NCI-H2081 (cell line): ENCODE data around the gene ZNF30.
"Not testable (repeated sequence)": the region's sequence is repeated elsewhere in the genome, so short reads cannot be mapped to it uniquely, and the experiment has no call there.

Experiments
- DNase-seq, 2 experiments: peaks; one replicate each; lab custom pipeline; 2025; lab: John Stamatoyannopoulos, UW

ZNF30 gene

DNA sequence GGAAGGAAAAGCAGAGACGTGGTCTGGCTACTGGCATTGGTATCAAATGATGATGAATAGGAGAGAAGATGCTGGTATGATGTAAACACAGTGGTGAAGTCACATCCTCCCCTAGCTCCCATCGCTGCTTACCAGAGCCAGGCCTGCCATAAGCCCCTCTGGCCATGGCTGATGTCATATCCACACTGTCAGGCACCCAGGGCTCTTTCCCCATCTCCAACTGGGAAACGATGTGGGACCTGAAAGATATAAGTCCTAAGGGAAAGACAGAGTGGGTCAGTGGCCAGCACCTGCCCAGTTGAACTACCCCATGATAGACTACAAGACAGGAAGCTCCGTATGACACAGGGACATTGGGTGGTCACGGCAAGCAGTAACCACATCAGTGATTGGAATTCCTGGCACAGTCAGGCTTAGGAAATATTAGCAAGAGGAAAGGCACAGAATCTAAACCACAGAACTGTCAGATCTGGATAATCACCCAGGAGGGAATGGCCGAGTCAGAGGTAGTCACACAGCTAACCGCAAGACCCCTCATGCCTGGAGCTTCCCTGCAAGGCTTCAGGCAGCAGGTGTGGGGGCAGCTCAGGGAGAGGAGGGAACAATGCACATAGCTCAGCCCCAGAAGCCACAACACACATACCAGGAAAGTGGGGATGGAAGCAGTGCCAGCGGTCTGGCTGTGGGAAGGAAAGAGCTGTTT, 33.6 kb downstream of the ZNF30 start:
- no peak for DNase-seq

DNA sequence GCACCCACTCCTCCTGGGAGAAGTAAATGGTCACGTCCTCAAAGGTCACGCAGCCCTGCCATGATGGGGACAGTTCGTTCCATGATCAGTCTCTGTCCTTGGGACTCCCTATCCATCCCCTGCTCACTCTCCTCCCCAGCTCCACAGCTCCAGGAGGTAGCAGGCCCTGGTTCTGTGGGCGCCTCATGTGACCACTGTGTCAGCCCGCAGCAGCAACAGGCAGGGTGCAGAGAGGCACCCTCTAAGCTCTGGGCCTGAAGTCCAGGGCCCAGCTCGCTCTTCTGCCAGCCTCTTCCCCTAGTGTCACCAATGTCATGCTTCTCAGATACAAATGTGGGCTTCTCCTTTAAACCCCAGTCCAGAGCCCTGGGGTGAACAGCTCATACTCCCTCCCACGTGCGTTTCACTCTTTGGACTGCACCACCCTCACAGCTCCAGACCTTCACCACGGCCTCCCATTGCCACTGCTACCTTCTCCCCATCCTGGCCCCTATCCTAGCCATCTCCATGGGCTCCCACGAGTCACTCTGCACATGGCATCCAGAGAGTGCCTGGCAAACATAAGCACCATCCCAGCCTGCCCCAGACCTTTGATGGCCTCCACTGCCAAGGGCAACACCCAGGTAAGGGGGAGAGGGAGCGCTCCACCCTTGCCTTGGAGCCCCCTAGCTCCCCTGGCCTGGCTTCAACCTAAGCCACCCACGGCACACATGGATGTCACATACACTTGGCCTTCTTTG, 34.4 kb downstream of the ZNF30 start:
- DNase-seq = no peak

DNA sequence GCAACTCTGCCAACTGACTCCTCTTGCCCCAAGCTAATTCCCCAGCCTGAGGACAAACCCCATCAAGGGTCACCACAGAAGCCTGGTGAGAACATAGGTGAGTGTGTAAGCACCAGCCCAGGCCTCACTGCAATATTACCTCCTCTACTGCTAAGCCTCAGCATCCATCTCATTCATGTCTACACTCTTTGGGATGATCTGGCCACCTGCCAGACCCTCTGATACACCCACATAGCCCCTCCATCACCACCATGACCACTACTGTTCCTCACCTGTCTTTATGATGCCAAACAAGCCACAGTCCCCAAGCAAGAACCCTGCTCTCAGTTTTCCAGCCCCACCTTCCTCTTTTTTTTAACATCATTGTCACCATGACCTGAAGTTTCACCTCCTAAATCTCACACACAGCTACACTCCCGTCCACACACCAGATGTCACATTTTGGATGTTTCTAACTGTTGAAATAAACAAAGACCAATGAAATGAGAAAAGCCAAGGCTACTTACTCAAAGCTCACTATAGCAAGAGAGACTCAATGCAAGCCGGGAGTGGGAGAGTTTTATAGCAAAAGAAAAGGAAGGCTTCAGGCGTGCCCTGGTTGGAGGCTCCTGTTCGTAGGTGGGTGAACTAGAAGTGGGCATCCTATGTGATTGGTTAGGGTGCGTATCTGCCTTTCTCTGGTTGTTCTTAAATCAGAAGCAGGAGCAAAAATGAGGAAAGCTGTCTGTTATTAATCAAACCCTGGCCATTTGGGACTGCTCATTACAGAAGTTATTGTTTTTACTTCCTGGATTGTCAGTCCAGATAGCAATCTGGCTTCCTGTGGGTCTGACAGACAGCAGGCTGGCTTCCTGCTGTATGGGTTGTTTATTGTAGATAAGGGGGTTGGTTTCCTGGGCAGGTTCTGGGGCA, 35.3 kb downstream of the ZNF30 start:
- DNase-seq = no peak

DNA sequence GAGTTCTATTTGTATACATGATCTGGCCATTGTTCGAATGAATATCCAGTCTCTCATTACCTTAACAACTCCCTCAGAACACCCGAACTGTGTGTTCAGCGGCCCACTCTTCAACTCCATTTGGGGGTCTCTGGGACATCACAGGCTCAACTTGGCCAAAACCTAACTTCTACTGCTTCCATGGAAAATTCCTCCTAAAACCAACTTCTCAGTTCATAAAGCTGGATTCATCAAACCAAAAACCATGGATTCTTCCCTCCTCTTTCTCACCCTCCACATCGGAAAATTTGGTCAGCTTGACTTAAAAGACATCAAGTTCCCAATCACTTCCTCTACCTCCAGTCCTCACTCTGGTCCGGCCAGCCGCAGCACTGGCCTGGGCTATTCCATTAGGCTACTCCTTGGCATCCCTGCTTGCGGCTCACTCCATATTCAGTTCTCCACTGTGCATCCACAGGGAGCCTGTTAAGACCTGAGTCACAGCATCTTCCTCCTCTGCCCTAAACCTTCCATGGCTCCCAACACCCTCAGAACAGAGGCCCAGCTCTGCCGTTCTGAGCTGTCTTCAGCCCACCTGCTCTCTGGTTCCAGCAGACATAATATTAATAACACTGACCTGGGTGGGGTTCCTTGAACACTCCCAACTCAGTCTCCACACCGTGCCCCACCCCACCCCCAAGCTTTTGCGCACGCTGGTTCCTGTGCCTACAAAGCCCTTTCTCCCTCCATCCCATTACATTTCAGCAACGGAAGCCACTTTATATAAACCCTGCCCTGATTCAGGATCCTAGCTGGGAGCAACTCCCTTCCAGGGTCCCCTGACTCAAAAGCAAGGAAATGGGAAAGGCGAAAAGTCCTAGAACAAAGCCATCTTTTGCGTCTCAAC, 36.2 kb downstream of the ZNF30 start:
- DNase-seq = no peak

DNA sequence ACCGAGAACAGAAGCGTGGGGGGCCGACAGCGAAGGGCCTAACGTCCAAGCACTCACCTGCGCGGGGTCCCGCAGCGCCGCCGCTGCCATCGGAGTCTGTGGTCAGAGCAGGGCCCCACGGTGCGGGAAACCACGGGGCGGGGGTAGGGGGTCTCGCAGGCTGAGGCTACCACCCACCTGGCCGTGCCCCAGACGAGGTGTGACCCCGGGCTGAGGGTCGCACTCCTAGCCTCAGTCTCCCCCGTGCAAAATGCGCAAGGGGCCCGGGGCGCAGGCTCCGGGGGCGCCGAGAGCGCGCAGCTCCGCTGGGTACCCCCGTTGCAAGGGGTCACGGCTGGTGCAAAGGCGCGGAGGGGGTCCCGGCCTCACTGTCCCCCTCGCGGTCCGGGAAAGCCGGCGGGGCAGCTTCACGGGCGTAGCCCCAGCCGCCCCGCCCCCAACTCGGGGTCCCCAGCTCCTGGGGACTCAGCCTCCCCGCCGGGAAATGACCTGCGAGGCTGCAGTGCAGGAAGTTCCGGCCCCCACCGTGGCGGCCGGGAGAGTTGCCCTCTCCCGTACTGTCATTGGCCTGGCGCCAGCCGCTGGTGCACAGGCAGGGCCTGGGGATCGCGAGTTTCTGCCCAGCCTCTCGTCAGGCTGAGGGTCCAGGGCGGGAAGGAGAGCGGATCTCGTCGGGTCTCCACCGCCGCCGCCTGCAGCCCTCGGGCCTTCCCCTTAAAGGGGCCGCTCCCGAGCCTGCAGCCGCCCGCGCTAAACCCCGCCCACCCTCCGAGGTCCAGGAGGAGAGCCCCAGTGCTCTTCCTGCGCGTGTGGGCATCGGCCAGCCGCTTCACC, 37.1 kb downstream of the ZNF30 start, which contains the start of gene ZNF792:
TSS of gene ZNF792 (minus strand) at position 657 of the 834 bp plus-strand sequence. CDS start at position 90, 567 bp downstream.
- DNase-seq = peak; percentile 6 to 24

DNA sequence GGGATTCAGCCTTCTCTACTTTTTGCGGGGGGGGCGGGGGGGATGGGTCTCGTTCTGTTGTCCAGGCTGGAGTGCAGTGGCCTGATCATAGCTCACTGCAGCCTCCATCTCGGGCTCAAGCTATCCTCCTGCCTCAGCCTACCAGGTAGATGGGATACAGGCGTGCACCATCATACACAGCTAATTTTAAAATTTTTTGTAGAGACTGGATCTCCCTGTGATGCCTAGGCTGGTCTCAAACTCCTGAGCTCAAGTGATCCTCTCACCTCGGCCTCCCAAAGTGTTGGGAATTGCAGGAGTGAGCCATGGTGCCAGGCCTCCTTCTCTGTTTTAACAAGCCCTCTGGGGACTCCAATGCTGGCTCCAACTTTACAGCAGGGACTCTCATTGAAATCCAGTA, 37.9 kb downstream of the ZNF30 start:
- no peak for DNase-seq

DNA sequence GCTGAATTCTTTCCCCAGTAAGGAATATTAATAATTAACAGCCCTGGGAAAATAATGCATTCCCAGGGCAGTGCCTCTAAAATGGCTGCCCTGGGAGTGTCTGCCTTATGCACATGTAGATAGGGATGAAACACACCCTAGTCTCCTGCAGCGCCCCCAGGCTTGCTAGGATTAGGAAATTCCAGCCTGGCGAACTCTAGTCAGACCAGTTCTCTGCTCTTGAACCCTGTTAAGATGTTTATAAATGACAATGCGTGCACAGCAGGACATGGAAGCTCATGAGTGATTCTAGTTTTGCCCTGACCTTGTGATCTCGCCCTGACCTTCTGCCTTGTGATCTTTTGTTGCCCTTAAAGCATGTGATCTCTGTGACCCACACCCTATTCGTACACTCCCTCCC, 38.8 kb downstream of the ZNF30 start:
- not testable (repeated sequence) for DNase-seq

DNA sequence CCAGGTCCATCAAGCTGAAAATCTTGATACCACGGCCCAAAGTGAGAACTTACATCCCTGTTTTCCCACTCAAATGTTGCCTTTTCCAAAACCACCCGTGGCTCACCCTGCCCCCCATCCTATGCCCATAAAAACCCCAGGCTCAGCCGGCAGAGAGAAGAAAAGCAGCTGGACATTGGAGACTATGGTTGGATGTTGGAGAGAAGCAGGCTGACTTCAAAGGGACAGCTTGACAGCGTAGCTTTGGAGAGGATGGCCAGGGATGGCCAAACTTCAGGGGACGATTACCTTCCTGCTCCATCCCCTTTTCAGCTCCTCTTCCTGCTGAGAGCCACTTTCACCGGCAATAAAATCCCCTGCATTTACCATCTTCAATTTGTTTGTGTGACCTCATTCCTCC, 40.8 kb downstream of the ZNF30 start:
- no peak for DNase-seq

DNA sequence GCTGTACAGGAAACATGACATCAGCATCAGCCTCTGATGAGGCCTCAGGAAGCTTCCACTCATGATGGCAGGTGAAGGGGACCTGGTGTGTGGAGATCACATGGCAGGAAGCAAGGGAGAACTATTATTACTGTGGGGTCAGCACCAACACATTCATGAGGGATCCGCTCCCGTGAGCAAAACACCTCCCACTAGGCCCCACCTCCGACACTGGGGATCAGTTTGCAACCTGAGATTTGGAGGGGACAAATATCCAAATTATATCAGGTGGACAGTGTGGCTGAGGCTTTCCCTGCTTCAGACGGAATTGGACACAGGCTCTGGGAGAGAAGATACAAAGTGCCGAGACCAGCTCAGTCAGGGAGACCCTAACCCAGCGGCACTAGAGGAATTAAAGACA, 43.0 kb downstream of the ZNF30 start:
- DNase-seq = no peak

DNA sequence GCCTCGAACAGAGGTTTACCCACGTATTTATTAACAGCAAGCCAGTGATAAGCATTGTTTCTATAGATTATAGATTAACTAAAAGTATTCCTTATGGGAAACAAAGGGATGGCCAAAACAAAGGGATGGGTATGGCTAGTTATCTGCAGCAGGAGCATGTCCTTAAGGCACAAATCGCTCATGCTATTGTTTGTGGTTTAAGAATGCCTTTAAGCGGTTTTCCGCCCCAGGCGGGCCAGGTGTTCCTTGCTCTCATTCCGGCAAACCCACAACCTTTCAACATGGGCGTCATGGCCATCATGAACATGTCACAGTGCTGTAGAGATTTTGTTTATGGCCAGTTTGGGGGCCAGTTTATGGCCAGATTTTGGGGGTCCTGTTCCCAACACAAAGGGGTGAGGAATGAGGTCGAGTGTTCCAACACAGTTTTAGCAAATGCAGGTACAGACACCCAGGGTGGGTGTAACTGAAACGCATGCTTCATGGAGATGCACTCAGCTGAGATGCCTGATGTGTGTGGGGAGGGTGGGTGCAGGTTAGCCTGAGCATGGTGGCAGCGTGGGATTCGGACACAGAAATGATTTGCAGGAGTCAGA, 43.6 kb downstream of the ZNF30 start:
- not testable (repeated sequence) for DNase-seq

DNA sequence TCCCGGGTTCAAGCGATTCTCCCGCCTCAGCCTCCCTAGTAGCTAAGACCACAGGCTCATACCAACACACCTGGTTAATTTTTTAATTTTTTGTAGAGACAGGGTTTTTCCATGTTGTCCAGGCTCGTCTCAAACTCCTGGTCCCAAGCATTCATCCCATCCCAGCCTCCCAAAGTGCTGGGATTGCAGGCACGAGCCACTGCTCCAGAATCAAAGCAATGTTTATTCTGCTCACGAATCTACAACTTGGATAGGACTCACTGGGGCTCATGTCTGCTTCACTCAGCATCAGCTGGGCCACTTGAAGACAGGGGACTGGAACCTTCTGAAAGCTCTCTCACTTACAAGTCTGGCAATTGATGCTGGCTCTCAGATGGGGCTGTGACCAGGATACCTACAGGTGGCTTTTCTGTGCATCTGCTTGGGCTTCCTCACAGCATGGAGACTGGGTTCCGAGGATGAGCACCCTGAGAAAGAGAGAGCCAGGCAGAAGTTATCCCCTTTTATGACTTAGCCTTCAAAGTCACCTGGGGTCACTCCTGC, 45.5 kb downstream of the ZNF30 start:
- DNase-seq = no peak

DNA sequence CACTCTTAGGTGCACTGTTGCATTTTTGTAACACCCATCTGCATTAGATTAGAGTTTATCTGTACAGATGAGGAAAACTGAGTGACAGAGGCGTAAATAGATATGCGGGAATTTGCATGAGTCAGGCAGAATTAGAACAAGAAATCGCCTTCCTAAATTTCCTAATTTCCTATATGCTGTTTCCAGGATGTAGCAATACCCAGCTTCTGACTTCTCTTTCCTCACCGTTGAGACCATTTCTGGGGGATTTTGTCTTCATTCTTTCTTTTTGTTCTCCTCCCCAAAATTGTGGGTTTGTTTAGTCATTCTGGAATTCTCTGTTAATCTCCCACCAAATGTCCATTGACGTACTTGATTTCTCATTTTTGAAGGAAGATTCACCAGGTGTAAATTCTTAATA, 47.9 kb downstream of the ZNF30 start:
- DNase-seq = no peak

DNA sequence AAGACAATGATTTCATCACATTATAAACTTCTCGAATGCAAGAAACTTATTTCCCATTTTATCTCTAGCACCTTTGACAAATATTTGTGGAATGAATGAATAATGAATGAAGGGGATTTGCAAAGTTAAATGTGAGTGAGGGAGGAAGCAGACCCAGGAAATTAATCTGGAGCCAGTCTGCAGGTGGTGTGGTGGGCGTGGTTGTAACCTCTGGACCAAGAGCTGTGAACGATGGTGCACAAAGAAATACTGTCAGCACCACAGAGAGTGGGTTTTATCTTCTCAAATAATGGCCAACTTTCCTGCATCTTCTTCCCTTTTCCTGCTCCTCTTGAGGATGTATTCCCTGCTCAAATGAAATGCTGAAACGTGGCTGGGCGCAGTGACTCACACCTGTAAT, 48.4 kb downstream of the ZNF30 start:
- no peak for DNase-seq

DNA sequence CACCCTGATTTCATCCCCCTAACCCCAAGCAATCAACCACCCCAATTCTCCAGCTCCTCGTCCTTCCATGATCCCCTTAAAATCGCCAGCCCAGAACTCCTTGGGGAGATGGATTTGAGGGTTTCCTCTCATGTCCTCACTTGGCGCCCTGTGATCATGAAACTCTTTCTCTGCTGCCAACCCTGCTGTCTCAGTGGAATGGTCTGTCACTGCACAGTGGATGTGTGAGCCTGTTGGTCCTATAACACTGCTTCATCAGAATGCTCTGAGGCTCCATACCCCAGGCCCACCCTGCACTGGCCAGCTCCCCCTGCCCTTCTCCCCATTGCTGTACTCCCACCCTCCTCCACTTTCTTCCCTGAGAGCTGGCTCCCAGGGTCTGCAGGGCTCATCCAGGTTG, 49.9 kb downstream of the ZNF30 start:
- DNase-seq = no peak

DNA sequence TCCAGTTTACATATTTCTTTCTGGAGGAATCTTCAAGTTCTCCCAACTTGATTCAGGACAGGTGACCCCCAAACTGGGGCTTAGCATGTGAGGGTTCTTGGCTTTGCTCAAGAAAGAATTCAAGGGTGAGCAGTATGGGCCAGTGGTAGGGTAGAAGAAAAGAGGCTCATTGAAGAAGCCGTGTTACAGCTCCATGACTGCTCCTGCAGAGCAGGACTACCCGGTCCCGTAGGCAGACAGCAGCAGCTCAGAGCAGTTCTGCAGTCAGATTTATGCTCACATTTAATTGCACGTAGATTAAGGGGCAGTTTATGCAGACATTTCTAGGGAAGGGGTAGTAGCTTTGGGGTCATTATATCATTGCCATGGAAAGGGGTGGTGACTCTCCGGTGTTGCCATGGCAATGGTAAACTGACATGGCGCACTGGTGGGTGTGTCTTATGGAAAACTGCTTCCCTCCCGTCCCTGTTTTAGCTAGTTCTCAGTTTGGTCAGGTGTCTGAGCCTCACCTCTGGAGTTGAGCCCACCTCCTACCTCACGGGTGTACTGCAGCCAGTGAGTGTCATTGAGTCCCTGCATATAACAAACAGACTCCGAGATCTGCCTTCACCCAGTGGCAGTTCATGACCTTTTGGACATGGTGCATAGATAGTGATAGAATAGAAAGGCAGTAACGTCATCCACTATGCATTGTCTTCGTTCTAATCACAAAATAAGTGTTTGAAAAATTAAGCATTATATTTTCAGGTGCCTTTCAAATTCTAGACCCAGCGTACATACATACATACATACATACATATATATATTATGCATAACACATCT, 53.3 kb downstream of the ZNF30 start:
- no peak for DNase-seq

DNA sequence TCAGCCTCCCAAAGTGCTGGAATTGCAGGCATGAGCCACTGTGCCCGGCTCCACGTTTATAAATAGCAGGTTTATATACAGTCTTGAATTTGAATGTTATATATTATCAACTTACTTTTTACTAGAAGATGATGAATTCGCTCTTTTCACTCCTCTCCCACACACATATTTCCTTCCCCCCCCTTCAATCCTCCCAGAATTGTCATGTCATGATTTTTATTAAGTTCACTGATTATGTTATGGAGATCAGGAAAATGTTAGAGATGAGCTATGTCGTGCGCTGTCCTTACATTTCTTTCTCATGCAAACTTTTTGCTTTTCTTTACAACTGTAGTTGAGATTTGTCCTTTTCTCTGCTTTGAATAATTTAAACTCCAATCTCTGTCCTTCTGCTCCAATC, 55.6 kb downstream of the ZNF30 start:
- no peak for DNase-seq

DNA sequence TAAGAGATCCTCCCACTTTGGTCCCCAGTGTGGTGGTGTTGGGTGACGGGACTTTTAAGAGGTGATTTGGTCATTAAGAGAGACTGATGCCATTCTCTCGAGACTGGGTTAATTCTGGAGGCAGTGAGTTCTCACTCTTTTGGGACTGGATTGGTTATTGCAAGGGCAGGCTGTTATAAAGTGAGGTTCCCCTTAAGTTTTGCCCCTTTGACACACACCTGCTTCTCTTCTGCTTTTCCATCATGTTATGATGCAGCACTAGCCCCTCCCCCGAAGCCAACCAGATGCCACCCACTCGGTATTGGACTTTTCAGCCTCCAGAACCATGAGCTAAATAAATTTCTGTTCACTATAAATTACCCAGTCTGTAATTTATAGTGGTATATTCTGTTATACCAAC, 57.1 kb downstream of the ZNF30 start:
- DNase-seq = no peak

DNA sequence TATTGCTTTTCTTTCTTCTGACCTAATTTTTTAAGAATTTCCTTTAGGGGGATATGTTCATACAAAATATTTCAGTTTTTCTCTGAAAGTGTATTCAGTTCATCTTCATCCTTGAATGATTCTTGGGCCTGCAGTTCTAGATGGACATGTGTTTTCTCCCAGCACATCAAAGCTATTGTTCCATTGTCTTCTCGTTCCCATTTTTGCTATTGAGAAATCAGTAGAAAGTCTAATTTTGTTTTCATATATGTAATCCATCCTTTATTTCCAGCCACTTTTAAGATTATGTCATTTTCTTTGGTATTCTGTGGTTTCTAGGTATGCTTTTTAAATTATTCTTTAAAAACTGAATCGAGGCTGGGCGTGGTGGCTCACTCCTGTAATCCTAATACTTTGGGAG, 57.6 kb downstream of the ZNF30 start:
- DNase-seq = no peak
